ENCODE results near the gene MAP3K6. TPM values are rescaled to one million over a fixed set of nuclear protein-coding genes. Genes with fewer than 3 reads are reported as not detected.

Gene MAP3K6
- total and polyA plus RNA-seq, 2 of the 4 experiments (the other 2 are of a cell fraction), result 4.8 to 15.9 TPM

GRCh38 chr1:27316860-27317259 lies 49.9 kb downstream of the MAP3K6 start:
- dilution Hi-C loops (cut with HindIII; ENCODE audit: low sequenced_read_pairs, unreplicated experiment), result no loop called here
- no CpG with 5 or more reads among the region's 5 CpGs for WGBS, 2 experiments (ENCODE audit: extremely low coverage in 2 of 2, insufficient read length in 1 of 2)
- POLR2A ChIA-PET (ENCODE audit: unreplicated experiment), result no interaction called here

More at GRCh38 chr1:27316860-27317259, 49.9 kb downstream of the MAP3K6 start:
- no peak for TF ChIP-seq RCOR1 (IDR thresholded peaks at IDR 0.05; ENCODE audit: insufficient replicate concordance, low read length)
- no peak for TF ChIP-seq CHD1 (IDR thresholded peaks at IDR 0.05; ENCODE audit: low read depth, low read length)
- TF ChIP-seq SMC3 (IDR thresholded peaks at IDR 0.05; ENCODE audit: low read depth, low read length), result no peak
- TF ChIP-seq RAD21 (IDR thresholded peaks at IDR 0.05; ENCODE audit: low read length), result no peak
- TF ChIP-seq MAZ (IDR thresholded peaks at IDR 0.05; ENCODE audit: borderline replicate concordance, low read depth, low read length), result no peak
- TF ChIP-seq, protein P1, sequence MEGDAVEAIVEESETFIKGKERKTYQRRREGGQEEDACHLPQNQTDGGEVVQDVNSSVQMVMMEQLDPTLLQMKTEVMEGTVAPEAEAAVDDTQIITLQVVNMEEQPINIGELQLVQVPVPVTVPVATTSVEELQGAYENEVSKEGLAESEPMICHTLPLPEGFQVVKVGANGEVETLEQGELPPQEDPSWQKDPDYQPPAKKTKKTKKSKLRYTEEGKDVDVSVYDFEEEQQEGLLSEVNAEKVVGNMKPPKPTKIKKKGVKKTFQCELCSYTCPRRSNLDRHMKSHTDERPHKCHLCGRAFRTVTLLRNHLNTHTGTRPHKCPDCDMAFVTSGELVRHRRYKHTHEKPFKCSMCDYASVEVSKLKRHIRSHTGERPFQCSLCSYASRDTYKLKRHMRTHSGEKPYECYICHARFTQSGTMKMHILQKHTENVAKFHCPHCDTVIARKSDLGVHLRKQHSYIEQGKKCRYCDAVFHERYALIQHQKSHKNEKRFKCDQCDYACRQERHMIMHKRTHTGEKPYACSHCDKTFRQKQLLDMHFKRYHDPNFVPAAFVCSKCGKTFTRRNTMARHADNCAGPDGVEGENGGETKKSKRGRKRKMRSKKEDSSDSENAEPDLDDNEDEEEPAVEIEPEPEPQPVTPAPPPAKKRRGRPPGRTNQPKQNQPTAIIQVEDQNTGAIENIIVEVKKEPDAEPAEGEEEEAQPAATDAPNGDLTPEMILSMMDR (conservative IDR thresholded peaks at IDR 0.05; ENCODE audit: low read depth, low read length), result no peak
- TF ChIP-seq USF2 (IDR thresholded peaks at IDR 0.05; ENCODE audit: low read depth, low read length), result no peak
- TF ChIP-seq MXI1 (IDR thresholded peaks at IDR 0.05; ENCODE audit: borderline replicate concordance, low read depth, low read length), result no peak
- TF ChIP-seq POLR2A (IDR thresholded peaks at IDR 0.05; ENCODE audit: low read depth, low read length), result no peak
- no peak for TF ChIP-seq MAFK (IDR thresholded peaks at IDR 0.05; ENCODE audit: low read depth, low read length)
- no peak for TF ChIP-seq FOS (IDR thresholded peaks at IDR 0.05; ENCODE audit: low read depth, low read length)
- TF ChIP-seq NFE2L2 (IDR thresholded peaks at IDR 0.05; ENCODE audit: low read depth, low read length), result no peak
- no peak for TF ChIP-seq CEBPB (IDR thresholded peaks at IDR 0.05; ENCODE audit: low read depth, low read length)
- TF ChIP-seq, protein P2, sequence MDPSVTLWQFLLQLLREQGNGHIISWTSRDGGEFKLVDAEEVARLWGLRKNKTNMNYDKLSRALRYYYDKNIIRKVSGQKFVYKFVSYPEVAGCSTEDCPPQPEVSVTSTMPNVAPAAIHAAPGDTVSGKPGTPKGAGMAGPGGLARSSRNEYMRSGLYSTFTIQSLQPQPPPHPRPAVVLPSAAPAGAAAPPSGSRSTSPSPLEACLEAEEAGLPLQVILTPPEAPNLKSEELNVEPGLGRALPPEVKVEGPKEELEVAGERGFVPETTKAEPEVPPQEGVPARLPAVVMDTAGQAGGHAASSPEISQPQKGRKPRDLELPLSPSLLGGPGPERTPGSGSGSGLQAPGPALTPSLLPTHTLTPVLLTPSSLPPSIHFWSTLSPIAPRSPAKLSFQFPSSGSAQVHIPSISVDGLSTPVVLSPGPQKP (IDR thresholded peaks at IDR 0.05; ENCODE audit: borderline replicate concordance, low read depth, low read length), result no peak
- no peak for TF ChIP-seq BHLHE40 (IDR thresholded peaks at IDR 0.05; ENCODE audit: low read depth, low read length)
- no peak for TF ChIP-seq RFX5 (IDR thresholded peaks at IDR 0.05; ENCODE audit: low read depth, low read length)
- no peak overlapping the region for H3K4ac ChIP-seq (ENCODE audit: low read depth, low read length)
- no peak overlapping the region for H4K8ac ChIP-seq (ENCODE audit: low read depth in 2 of 2, low read length in 2 of 2)
- in situ Hi-C loops (cut with MboI; ENCODE audit: low sequenced_read_pairs) (no loop called here), intact Hi-C loops (cut with micrococcal nuclease) (no loop called here)
- H3K23ac ChIP-seq (ENCODE audit: low read depth, low read length), result no peak overlapping the region
- H3K4me3 ChIP-seq (ENCODE audit: insufficient read depth, low read depth, low read length), result no peak overlapping the region
- 0 out of 2 replicates have a peak, but pooled peaks cover 3% of the 10 kb centered on the region for H3K9me1 ChIP-seq (ENCODE audit: insufficient read depth, low read length)
- ATAC-seq (ENCODE audit: low read depth), result no peak
- no peaks in the 10 kb centered on the region for H4K20me1 ChIP-seq (ENCODE audit: insufficient read depth, low read length)
- H2BK5ac ChIP-seq (ENCODE audit: low read depth, low read length, poor library complexity, severe bottlenecking), result no peak overlapping the region
- no peaks in the 10 kb centered on the region for H3K36me3 ChIP-seq (ENCODE audit: control insufficient read depth, insufficient read depth, low read length)
- no peak overlapping the region for H3K27ac ChIP-seq (ENCODE audit: insufficient read depth, low read length)
- no peak overlapping the region for H3K9ac ChIP-seq (ENCODE audit: low read depth, low read length)
- H2AK9ac ChIP-seq (replicated peaks; ENCODE audit: low read depth, low read length, poor library complexity), result no peak overlapping the region
- DNase-seq, result no peak
- no peak overlapping the region for H3K18ac ChIP-seq (ENCODE audit: low read depth, low read length)
- no peak overlapping the region for H2AFZ ChIP-seq (replicated peaks; ENCODE audit: low read length, poor library complexity)
- no peak overlapping the region for H3K56ac ChIP-seq (ENCODE audit: extremely low read depth, insufficient read depth, low read length)
- H3K4me2 ChIP-seq (ENCODE audit: low read depth, low read length), result no peak overlapping the region
- CTCF ChIA-PET, result interaction anchor here (1.3 kb wide), 1 partner anchor 20 kb away, joined by 3 read pairs; no protein-coding TSS in a partner anchor
- H3K9me3 ChIP-seq (ENCODE audit: control insufficient read depth, insufficient read depth, low read length), result no peaks in the 10 kb centered on the region
- no TSS peak for BruUV-seq (replicated peaks)
- no peak overlapping the region for H2BK20ac ChIP-seq (ENCODE audit: low read depth, low read length)
- no peak overlapping the region for H2BK15ac ChIP-seq (ENCODE audit: low read depth, low read length)
- H2BK120ac ChIP-seq (ENCODE audit: low read depth, low read length), result no peak overlapping the region
- H3K14ac ChIP-seq (replicated peaks; ENCODE audit: low read depth, low read length), result no peak overlapping the region
- H4K5ac ChIP-seq (ENCODE audit: low read depth, low read length), result no peak overlapping the region
- no peaks in the 10 kb centered on the region; the same call in 1 of the 2 replicates for H3K4me1 ChIP-seq (ENCODE audit: control insufficient read depth, insufficient read depth, low read length)
- H3K79me1 ChIP-seq (ENCODE audit: low read depth in 1 of 2, low read length in 2 of 2), result no peaks in the 10 kb centered on the region
- no peak overlapping the region for H4K91ac ChIP-seq (ENCODE audit: insufficient read depth, low read depth, low read length)
- no peak overlapping the region for H2AK5ac ChIP-seq (ENCODE audit: low read depth, low read length)
- H3K27me3 ChIP-seq (ENCODE audit: control insufficient read depth, insufficient read depth, low read length), result no peaks in the 10 kb centered on the region
